Dermis blood vessel endothelial cell (primary cell): ENCODE measurements around the gene NLE1. TPM values are rescaled to one million over a fixed set of nuclear protein-coding genes. Genes with fewer than 3 reads are reported as not detected.

Experiments
- DNase-seq: peaks from one replicate; pipeline ENCODE4 v3.0.0; 2010
- total RNA-seq: library from RNA; depleted of rRNA; stranded (reverse); fragments of >200 nt; gene quantifications from 2 replicates; pipeline ENCODE4 v1.2.3, GENCODE V29; 2014

NLE1 gene
- total RNA-seq, 1 donor from 2014 or later: 22.6 TPM

DNA sequence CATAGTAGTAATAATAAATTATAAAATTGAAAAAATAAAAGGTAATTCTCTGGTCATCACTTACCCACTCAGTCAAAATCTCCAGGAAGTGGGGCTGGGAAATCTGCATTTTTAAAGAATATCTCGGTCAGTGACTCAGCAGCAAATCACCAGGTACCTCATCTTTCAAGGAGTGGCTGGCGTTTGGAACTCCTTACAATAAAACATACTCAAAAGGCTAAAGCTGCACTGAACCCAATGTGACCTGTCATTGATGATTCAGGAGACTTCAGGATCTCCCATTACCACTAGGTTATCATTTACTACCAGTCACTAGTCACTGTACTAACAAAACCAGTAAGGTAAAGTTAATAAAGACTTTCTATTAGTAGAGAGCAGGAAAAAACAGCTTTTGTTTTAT lies 57.1 kb downstream of the NLE1 start:
- DNase-seq: peak; percentile 10

- no peak for DNase-seq
These were observed 59.0 kb downstream of the NLE1 start for GRCh38 chr17:35083071-35083470.

DNA sequence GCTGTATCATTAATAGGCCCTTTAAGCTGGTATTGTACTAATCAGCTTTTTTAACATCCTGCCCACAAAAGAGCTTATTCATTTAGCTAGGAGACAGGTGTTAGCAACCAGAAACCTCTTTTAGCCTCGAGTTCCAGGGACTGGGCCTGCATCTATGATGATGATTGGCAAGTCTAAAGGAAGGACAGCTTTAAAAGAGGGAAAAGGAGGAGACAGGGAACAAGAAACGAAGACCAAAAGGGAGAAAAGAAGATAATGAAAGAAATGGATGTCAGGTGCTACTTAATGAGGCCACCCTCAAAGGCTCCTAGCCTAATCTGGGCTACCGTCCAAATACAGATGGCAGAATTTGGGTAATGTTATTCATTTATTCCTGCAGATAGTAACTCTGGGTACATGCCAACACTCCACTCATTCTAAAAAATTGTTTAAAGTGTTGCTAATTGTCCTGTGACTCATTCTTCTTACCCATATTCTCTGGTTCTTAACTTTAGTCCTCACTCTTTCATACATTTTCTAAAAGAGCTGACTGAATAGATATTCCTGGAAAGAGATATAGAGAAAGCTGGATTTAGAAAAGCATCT lies 59.9 kb downstream of the NLE1 start:
- DNase-seq: peak; percentile 57

GRCh38 chr17:35081638-35082037 lies 60.5 kb downstream of the NLE1 start:
- no peak for DNase-seq

DNA sequence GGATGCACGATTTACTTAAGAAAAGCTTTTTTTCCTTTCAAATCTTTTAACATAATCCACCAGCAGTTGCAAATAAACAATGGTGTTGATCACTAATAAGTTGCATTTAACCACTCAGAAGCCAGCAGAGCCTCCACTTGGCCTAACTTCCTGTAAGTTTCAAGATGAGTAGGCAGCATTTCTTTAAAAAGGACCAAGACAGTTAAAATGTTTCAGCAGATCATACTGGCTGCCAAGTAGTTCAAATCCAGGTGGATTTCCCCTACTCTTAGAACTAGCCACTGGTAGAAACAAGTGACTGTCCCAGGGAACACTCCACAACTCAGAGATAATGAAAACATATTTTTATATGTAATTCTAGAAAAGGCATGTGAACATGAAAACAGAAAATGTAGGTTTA lies 61.6 kb downstream of the NLE1 start:
- no peak for DNase-seq

DNA sequence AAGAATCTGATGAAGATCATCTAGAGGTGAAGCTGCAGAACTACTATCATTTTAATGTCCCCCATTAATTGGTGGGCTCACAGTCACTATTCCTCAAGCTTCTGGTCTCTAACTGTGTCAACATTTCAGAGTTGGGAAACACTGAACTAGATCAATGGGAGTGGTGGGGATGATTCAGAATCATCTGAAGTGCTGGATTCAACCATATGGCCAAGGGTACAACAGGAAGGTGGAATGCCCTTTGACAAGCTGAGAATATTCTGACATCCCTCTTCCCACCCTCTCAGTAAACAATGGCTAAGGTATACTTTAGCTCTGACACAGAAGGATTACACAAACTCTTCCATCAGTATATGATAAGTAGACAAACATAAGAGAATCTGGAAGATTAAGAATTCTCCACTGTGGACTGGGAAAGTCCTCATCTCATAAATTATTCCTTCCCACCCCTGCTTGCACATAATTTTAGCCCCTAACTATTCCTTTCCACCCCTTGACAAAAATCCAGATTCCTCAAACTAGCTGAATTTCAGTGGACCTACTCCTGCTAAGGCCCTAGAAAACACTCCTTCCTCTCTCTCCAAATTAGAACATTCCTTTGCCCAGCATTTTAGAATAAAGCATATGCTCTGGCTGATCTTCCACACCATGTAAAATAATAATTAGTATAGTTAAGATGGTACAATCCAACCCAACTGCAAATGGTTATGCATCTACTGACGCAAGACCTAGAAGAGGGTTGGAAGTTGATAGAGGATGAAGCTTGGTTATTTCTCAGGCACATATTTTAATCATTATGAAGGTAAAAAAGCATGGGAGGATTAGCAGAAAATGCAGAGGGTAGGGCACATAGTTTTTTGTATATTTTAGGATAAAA lies 62.3 kb downstream of the NLE1 start:
- DNase-seq: no peak

Other genes starting within 250 kb of the NLE1 start
- 0.28 and 1.4 TPM in 2 replicates for gene CCT6B, start 180.8 kb downstream of the NLE1 start, total RNA-seq
- 15.0 and 17.5 TPM in 2 replicates for gene ZNF830, start 180.8 kb downstream of the NLE1 start, total RNA-seq
- 23.1 and 37.8 TPM in 2 replicates for gene LIG3, start 161.8 kb downstream of the NLE1 start, total RNA-seq
- 7.0 and 8.1 TPM in 2 replicates for gene RFFL, start 78.6 kb downstream of the NLE1 start, total RNA-seq
- gene RAD51D, start 22.4 kb downstream of the NLE1 start, total RNA-seq: 13.7 and 15.8 TPM in 2 replicates
- gene FNDC8, start 20.7 kb downstream of the NLE1 start, total RNA-seq: not detected in 2 replicates
- not detected in 2 replicates for gene UNC45B, start 5.5 kb upstream of the NLE1 start, total RNA-seq
- not detected in 2 replicates for gene SLC35G3, start 52.1 kb upstream of the NLE1 start, total RNA-seq
- 40.8 and 68.0 TPM in 2 replicates for gene SLFN5, start 100.8 kb upstream of the NLE1 start, total RNA-seq
- gene SLFN11, start 231.3 kb upstream of the NLE1 start, total RNA-seq: 83.3 and 103 TPM in 2 replicates